GM12873 (cell line): ENCODE data around the gene GALNT9.

Experiments used
- CTCF ChIP-seq: IDR thresholded peaks from 2 replicates; pipeline ENCODE4 v1.5.1; 2012; ENCODE audit warnings: low read depth, mild to moderate bottlenecking, moderate library complexity, low read length, control low read depth; ENCODE audit not compliant: insufficient read depth; ENCODE audit errors: missing control alignments

GALNT9 gene

DNA sequence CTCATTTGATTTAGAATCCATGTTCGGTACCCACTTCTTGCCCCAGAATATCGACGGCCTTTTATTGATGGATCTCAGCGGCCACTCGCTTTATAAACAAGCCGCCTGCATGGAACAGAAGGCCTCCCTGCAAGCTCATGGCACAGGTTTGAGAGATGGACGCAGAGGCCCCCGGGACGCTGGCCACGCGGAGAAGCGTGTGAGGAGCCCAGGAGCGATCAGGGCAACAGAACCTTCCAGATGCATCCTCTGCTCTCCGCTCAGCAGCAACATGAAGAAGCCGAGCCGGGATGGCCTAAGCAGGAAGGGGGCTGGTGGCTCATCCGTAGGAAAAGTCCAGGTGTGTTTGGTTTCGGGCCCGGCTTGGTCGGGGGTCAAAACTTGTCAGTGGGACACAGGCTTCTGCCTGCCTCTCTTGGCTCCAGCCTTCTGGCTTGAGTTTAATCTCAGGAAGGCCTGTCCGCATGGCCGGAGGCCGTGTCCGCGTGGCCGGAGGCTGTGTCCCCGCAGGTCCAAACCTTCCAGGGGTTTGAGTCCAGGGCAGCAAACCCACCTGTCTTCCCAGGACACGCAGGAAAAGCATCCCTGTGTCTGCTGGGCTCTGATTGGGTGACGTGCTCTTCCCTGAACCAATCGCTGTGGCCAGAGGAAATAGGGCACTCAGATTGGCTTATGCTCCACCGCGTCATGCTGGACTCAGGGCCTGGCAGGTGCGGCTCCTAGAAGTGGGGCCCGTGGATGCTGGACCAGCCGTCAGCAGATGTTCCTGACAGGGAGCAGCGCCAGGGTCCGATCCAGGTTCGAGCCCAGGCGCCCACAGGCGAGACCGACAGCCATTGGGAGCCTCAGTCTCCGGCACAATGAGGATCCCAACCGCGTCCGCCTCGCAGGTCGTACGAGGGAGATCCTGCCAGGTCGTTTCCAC, 65.0 kb downstream of the GALNT9 start:
- no peak for TF ChIP-seq CTCF

DNA sequence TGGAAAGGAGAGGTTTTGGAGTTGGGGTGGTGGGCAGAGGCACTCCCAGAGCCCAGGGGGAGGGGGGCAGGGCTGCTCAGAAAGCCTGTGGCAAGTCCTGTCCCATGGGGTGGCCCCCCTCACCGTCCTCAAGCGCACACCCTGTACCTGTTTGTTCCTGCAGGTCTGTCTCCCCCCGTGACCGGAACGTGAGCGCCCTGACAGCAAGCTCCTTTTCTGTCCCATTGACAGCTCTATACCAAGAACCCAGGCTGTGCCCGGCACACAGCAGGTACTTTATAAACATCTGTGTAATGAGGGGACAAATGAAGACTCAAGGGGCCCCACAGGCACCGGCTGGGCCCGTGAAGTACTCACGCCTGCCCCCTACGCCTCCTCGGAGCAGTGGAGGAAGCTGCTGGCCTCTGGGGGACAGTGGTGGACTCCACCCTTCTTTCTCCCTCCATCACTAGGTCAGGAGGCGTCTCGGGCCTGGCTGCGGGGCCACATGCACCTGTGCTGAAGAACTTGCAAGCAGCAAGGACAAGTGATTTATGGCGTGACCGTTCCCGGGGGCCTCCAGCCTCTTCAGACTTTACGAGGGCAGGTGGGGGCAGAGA, 65.8 kb downstream of the GALNT9 start:
- no peak for TF ChIP-seq CTCF

GRCh38 chr12:132263061-132263360, 66.4 kb downstream of the GALNT9 start:
- no peak for TF ChIP-seq CTCF

DNA sequence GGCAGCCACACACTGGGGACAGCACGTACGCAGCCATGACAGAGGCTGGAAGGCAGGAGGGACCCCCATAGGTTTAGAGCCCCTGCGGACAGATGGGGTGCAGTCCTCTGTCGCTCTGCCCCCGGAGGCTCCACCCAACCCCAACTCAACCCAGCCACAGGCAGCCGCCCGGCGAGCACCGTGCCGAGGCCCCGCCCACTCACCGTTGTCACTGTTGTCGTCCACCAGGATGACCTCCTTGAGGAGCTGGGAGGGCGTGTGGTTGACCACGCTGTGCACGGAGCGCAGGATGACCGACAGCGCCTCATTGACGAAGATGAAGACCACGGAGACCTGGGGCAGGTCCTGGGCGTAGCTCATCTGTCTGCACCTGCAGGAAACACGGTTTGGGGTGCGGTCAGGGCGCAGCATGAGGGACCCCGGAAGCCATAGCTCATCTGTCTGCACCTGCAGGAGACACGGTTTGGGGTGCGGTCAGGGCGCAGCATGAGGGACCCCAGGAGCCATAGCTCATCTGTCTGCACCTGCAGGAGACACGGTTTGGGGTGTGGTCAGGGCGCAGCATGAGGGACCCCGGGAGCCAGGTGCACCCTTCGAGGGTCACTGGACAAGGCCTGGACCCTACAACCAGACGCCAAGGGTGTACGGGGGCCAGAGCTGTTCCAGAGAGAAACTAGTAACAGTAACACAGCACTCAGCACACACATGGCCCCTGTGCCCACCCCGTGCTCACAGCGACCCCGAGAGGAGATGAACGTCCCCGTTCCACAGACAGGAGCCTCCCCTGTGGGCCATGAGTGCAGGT, 66.9 kb downstream of the GALNT9 start:
- no peak for TF ChIP-seq CTCF

- no peak for TF ChIP-seq CTCF
Measured at GRCh38 chr12:132261328-132262138, 67.9 kb downstream of the GALNT9 start.

GRCh38 chr12:132260721-132261120, 68.7 kb downstream of the GALNT9 start:
- TF ChIP-seq CTCF: no peak
